IgD-negative memory B cell (primary cell): ENCODE results near the gene SESTD1. TPM values are rescaled to one million over a fixed set of nuclear protein-coding genes. Genes with fewer than 3 reads are reported as not detected.
A peak's percentile ranks its signal among the peaks of the same experiment; 100 is the strongest.
"Not testable (repeated sequence)": the region's sequence is repeated elsewhere in the genome, so short reads cannot be mapped to it uniquely, and the experiment has no call there.

Source experiments
- H3K27ac Mint-ChIP-seq, 3 donors: one replicate each; pipeline ENCODE4 v1.8.0; 2020 to 2022; ENCODE audit warnings: mild to moderate bottlenecking in 3 of 3, mixed read lengths in 3 of 3, moderate library complexity in 1 of 3
- H3K27me3 Mint-ChIP-seq: one replicate; pipeline ENCODE4 v1.8.0; 2021; ENCODE audit warnings: mixed read lengths
- H3K36me3 Mint-ChIP-seq: one replicate; pipeline ENCODE4 v1.8.0; 2020; ENCODE audit warnings: mild to moderate bottlenecking, mixed read lengths
- H3K4me1 Mint-ChIP-seq, 3 donors: one replicate each; pipeline ENCODE4 v1.8.0; 2020 to 2022; ENCODE audit warnings: mixed read lengths in 3 of 3, mild to moderate bottlenecking in 1 of 3
- H3K4me3 Mint-ChIP-seq, 4 donors: one replicate each; pipeline ENCODE4 v1.8.0; 2020 to 2022; ENCODE audit warnings: mild to moderate bottlenecking in 4 of 4, mixed read lengths in 4 of 4, moderate library complexity in 3 of 4
- H3K9me3 Mint-ChIP-seq, 3 donors: one replicate each; pipeline ENCODE4 v1.8.0; 2020 to 2021; ENCODE audit warnings: mixed read lengths in 3 of 3, mild to moderate bottlenecking in 1 of 3
- polyA plus RNA-seq: library from polyadenylated mRNA; unstranded; fragments of 300-500 nt; fragmentation: Illumina TruSeq; gene quantifications from one replicate; pipeline ENCODE4 v1.2.3, GENCODE V29; 2021

SESTD1 gene
- polyA plus RNA-seq, 1 donor from 2014 or later: 23.6 TPM

- H3K27ac Mint-ChIP-seq: no peak overlapping the region
- peaks cover 3% of the 10 kb centered on the region for H3K36me3 Mint-ChIP-seq
- peaks cover 0 to 15% (median 4%) of the 10 kb centered on the region in 3 donors for H3K4me1 Mint-ChIP-seq
- no peaks in the 10 kb centered on the region for H3K27me3 Mint-ChIP-seq
- no peak overlapping the region for H3K4me3 Mint-ChIP-seq
- H3K9me3 Mint-ChIP-seq: no peaks in the 10 kb centered on the region
Measured at GRCh38 chr2:179106342-179106675, 158.3 kb downstream of the SESTD1 start.

- no peak overlapping the region for H3K27ac Mint-ChIP-seq
- no peaks in the 10 kb centered on the region for H3K9me3 Mint-ChIP-seq
- no peaks in the 10 kb centered on the region for H3K27me3 Mint-ChIP-seq
- H3K36me3 Mint-ChIP-seq: peaks cover 3% of the 10 kb centered on the region
- peaks cover 0 to 15% (median 4%) of the 10 kb centered on the region in 3 donors for H3K4me1 Mint-ChIP-seq
- H3K4me3 Mint-ChIP-seq: no peak overlapping the region
Measured at GRCh38 chr2:179104736-179105135, 159.9 kb downstream of the SESTD1 start.

- Mint-ChIP-seq H3K9me3 (peaks cover 0 to 5% (median 3%) of the 10 kb centered on the region in 3 donors), H3K4me1 (peaks cover 31 to 50% (median 46%) of the 10 kb centered on the region in 3 donors), H3K27ac (peak overlapping the region in 1 of 3 donors; percentile 75), H3K4me3 (no peak overlapping the region), H3K36me3 (no peaks in the 10 kb centered on the region), H3K27me3 (no peaks in the 10 kb centered on the region)
Measured at GRCh38 chr2:179098080-179098689, 166.4 kb downstream of the SESTD1 start.

GRCh38 chr2:179097131-179097530 lies 167.5 kb downstream of the SESTD1 start:
- Mint-ChIP-seq H3K9me3 (peaks cover 0 to 5% (median 3%) of the 10 kb centered on the region in 3 donors), H3K27me3 (no peaks in the 10 kb centered on the region), H3K4me1 (peaks cover 33 to 57% (median 46%) of the 10 kb centered on the region in 3 donors), H3K27ac (peak overlapping the region in 1 of 3 donors; percentile 45), H3K36me3 (no peaks in the 10 kb centered on the region), H3K4me3 (peak overlapping the region in 2 of 4 donors; percentile 54 to 74)

- Mint-ChIP-seq H3K27ac (peak overlapping the region in 2 of 3 donors; percentile 61 to 92), H3K4me1 (peaks cover 33 to 57% (median 46%) of the 10 kb centered on the region in 3 donors), H3K36me3 (no peaks in the 10 kb centered on the region), H3K4me3 (peak overlapping the region; percentile 13 to 83 (median 72)), H3K27me3 (no peaks in the 10 kb centered on the region), H3K9me3 (peaks cover 0 to 5% (median 3%) of the 10 kb centered on the region in 3 donors)
Measured at GRCh38 chr2:179096090-179096489, 168.5 kb downstream of the SESTD1 start.

- Mint-ChIP-seq H3K4me3 (peak overlapping the region in 2 of 4 donors; percentile 39 to 77), H3K4me1 (peaks cover 29 to 48% (median 45%) of the 10 kb centered on the region in 3 donors), H3K27ac (peak overlapping the region in 1 of 3 donors; percentile 28)
- not testable (repeated sequence) for H3K9me3 Mint-ChIP-seq, H3K27me3 Mint-ChIP-seq, H3K36me3 Mint-ChIP-seq
Measured at GRCh38 chr2:179092912-179093311, 171.7 kb downstream of the SESTD1 start.

GRCh38 chr2:179082697-179083096 lies 181.9 kb downstream of the SESTD1 start:
- no peak overlapping the region for H3K4me3 Mint-ChIP-seq
- H3K27me3 Mint-ChIP-seq: no peaks in the 10 kb centered on the region
- peaks cover 2% of the 10 kb centered on the region for H3K36me3 Mint-ChIP-seq
- H3K4me1 Mint-ChIP-seq: peaks cover 4 to 8% (median 5%) of the 10 kb centered on the region in 3 donors
- H3K9me3 Mint-ChIP-seq: peaks cover 3 to 7% (median 4%) of the 10 kb centered on the region in 3 donors
- H3K27ac Mint-ChIP-seq: no peak overlapping the region

GRCh38 chr2:179081954-179082353 lies 182.7 kb downstream of the SESTD1 start:
- Mint-ChIP-seq H3K27ac (no peak overlapping the region), H3K9me3 (peaks cover 5 to 12% (median 8%) of the 10 kb centered on the region in 3 donors), H3K4me1 (peaks cover 4 to 8% (median 5%) of the 10 kb centered on the region in 3 donors), H3K36me3 (peaks cover 2% of the 10 kb centered on the region), H3K4me3 (no peak overlapping the region), H3K27me3 (no peaks in the 10 kb centered on the region)

- no peak overlapping the region for H3K4me3 Mint-ChIP-seq
- H3K27me3 Mint-ChIP-seq: no peaks in the 10 kb centered on the region
- no peaks in the 10 kb centered on the region for H3K36me3 Mint-ChIP-seq
- peaks cover 5 to 16% (median 6%) of the 10 kb centered on the region in 3 donors for H3K9me3 Mint-ChIP-seq
- peaks cover 0 to 2% (median 0%) of the 10 kb centered on the region in 3 donors for H3K4me1 Mint-ChIP-seq
- no peak overlapping the region for H3K27ac Mint-ChIP-seq
Measured at GRCh38 chr2:179072527-179072926, 192.1 kb downstream of the SESTD1 start.

GRCh38 chr2:179071810-179072355 lies 192.7 kb downstream of the SESTD1 start:
- no peaks in the 10 kb centered on the region for H3K36me3 Mint-ChIP-seq
- H3K4me1 Mint-ChIP-seq: peaks cover 0 to 2% (median 0%) of the 10 kb centered on the region in 3 donors
- peaks cover 2 to 10% (median 4%) of the 10 kb centered on the region in 3 donors for H3K9me3 Mint-ChIP-seq
- no peak overlapping the region for H3K27ac Mint-ChIP-seq
- no peaks in the 10 kb centered on the region for H3K27me3 Mint-ChIP-seq
- no peak overlapping the region for H3K4me3 Mint-ChIP-seq

GRCh38 chr2:179070895-179071294 lies 193.7 kb downstream of the SESTD1 start:
- H3K27ac Mint-ChIP-seq: no peak overlapping the region
- peaks cover 0 to 2% (median 0%) of the 10 kb centered on the region in 3 donors for H3K4me1 Mint-ChIP-seq
- H3K9me3 Mint-ChIP-seq: peaks cover 0 to 10% (median 4%) of the 10 kb centered on the region in 3 donors
- H3K4me3 Mint-ChIP-seq: no peak overlapping the region
- no peaks in the 10 kb centered on the region for H3K36me3 Mint-ChIP-seq
- no peaks in the 10 kb centered on the region for H3K27me3 Mint-ChIP-seq

- Mint-ChIP-seq H3K9me3 (peaks cover 2 to 10% (median 4%) of the 10 kb centered on the region in 3 donors), H3K27ac (peak overlapping the region in 1 of 3 donors; percentile 80), H3K36me3 (no peaks in the 10 kb centered on the region), H3K27me3 (no peaks in the 10 kb centered on the region), H3K4me1 (peaks cover 0 to 2% (median 0%) of the 10 kb centered on the region in 3 donors), H3K4me3 (no peak overlapping the region)
Measured at GRCh38 chr2:179069685-179070084, 194.9 kb downstream of the SESTD1 start.

GRCh38 chr2:179068991-179069643 lies 195.5 kb downstream of the SESTD1 start:
- Mint-ChIP-seq H3K4me1 (peaks cover 0 to 2% (median 0%) of the 10 kb centered on the region in 3 donors), H3K9me3 (peaks cover 2 to 10% (median 2%) of the 10 kb centered on the region in 3 donors), H3K36me3 (no peaks in the 10 kb centered on the region), H3K27ac (no peak overlapping the region), H3K27me3 (no peaks in the 10 kb centered on the region), H3K4me3 (no peak overlapping the region)

- peak overlapping the region in 2 of 3 donors; percentile 3 to 17 for H3K27ac Mint-ChIP-seq
- no peaks in the 10 kb centered on the region for H3K27me3 Mint-ChIP-seq
- peaks cover 12 to 18% (median 15%) of the 10 kb centered on the region in 3 donors for H3K4me1 Mint-ChIP-seq
- H3K4me3 Mint-ChIP-seq: peak overlapping the region in 1 of 4 donors; percentile 39
- no peaks in the 10 kb centered on the region for H3K9me3 Mint-ChIP-seq
- peaks cover 1% of the 10 kb centered on the region for H3K36me3 Mint-ChIP-seq
Measured at GRCh38 chr2:179059026-179059700, 205.5 kb downstream of the SESTD1 start.

GRCh38 chr2:179057737-179058136 lies 206.9 kb downstream of the SESTD1 start:
- Mint-ChIP-seq H3K4me3 (peak overlapping the region in 1 of 4 donors; percentile 72), H3K27ac (peak overlapping the region in 1 of 3 donors; percentile 74), H3K9me3 (no peaks in the 10 kb centered on the region), H3K36me3 (peaks cover 1% of the 10 kb centered on the region), H3K27me3 (no peaks in the 10 kb centered on the region), H3K4me1 (peaks cover 12 to 18% (median 15%) of the 10 kb centered on the region in 3 donors)
